NCI-H146 treated with DMSO at 0.1 percent for 48 hours (cell line): ENCODE measurements around the gene RPL29.

Experiments used
- DNase-seq: peaks from one replicate; lab custom pipeline; 2025; ENCODE audit not compliant: unreplicated experiment; lab: John Stamatoyannopoulos, UW

RPL29 gene

GRCh38 chr3:51947215-51947900 lies 48.3 kb downstream of the RPL29 start:
- no peak for DNase-seq

- no peak for DNase-seq
Measured at GRCh38 chr3:51946796-51947195, 48.9 kb downstream of the RPL29 start.

- DNase-seq, result no peak
Measured at GRCh38 chr3:51945926-51946705, 49.6 kb downstream of the RPL29 start.

- DNase-seq, result no peak
Measured at GRCh38 chr3:51945031-51945840, 50.5 kb downstream of the RPL29 start.

- DNase-seq, result no peak
Measured at GRCh38 chr3:51944451-51945021, 51.2 kb downstream of the RPL29 start.
